GM12878 (cell line): Measurements from ENCODE around the gene ZNF25. TPM values are rescaled to one million over a fixed set of nuclear protein-coding genes. Genes with fewer than 3 reads are reported as not detected.

Experiments used
- ATAC-seq: fragments of 200-7000 bp; cut with Tn5 transposase; 3 replicates; pipeline ENCODE4 v1.9.1; 2020; ENCODE audit warnings: mild to moderate bottlenecking, moderate library complexity
- BruUV-seq: library from RNA; stranded (reverse); fragments of 400-500 nt; replicated peaks from 2 replicates; lab custom pipeline; 2021; lab: Mats Ljungman, UMichigan
- CTCF ChIA-PET: fragments of 300-600 bp; sonication (Branson Sonifier 250); formaldehyde crosslinking; extraction: SDS; loops from one replicate; lab custom pipeline; 2021; ENCODE audit warnings: inconsistent platforms; lab: Yijun Ruan, JAX
- POLR2A ChIA-PET: fragments of 350-600 bp; formaldehyde crosslinking; extraction: SDS; loops from one replicate; lab custom pipeline; 2021; ENCODE audit warnings: inconsistent platforms; lab: Charles Lee
- RAD21 ChIA-PET: fragments of 300-600 bp; sonication (Branson Sonifier 250); formaldehyde crosslinking; loops from one replicate; lab custom pipeline; 2023; ENCODE audit warnings: antibody characterized with exemption; ENCODE audit not compliant: unreplicated experiment; lab: Charles Lee
- SMC1A ChIA-PET: fragments of 300-600 bp; sonication (Branson Sonifier 250); formaldehyde crosslinking; loops from one replicate; lab custom pipeline; 2023; ENCODE audit not compliant: unreplicated experiment, uncharacterized antibody; lab: Charles Lee
- DNase-seq: peaks from one replicate; pipeline ENCODE4 v3.0.0-alpha.2; 2011; ENCODE audit warnings: low read depth, low spot score
- FAIRE-seq: peaks from 3 replicates; lab custom pipeline; 2011; peaks lifted over from hg19 to GRCh38; lab: Jason Lieb, UNC
- H2AFZ ChIP-seq: 2 replicates; pipeline ENCODE4 v1.6.0; 2011; ENCODE audit warnings: low read depth, low read length, control low read depth; ENCODE audit not compliant: control insufficient read depth
- H3K27ac ChIP-seq: 2 replicates; pipeline ENCODE4 v1.5.1; 2011; ENCODE audit warnings: control low read depth; ENCODE audit not compliant: control insufficient read depth, insufficient read depth
- H3K27me3 ChIP-seq, 2 experiments: replicated peaks in 1 of 2; 2 replicates each; pipeline versions ENCODE4 v1.6.0 to v1.6.1; 2011; ENCODE audit warnings: low read length in 1 of 2; ENCODE audit not compliant: control insufficient read depth in 2 of 2, insufficient read depth in 2 of 2
- H3K36me3 ChIP-seq, 2 experiments: 2 replicates each; pipeline ENCODE4 v1.5.1; 2011; ENCODE audit warnings: low read length in 1 of 2; ENCODE audit not compliant: control insufficient read depth in 2 of 2, insufficient read depth in 2 of 2
- H3K4me1 ChIP-seq: 2 replicates; pipeline ENCODE4 v1.6.1; 2011; ENCODE audit warnings: mild to moderate bottlenecking, low read length, moderate library complexity, mixed read lengths; ENCODE audit not compliant: control insufficient read depth, insufficient read depth
- H3K4me2 ChIP-seq: 2 replicates; pipeline ENCODE4 v1.6.0; 2011; ENCODE audit warnings: control low read depth; ENCODE audit not compliant: control insufficient read depth, insufficient read depth
- H3K4me3 ChIP-seq: fragments of 200-600 bp; sonication (generic); 2 replicates; pipeline ENCODE4 v1.5.1; 2016
- H3K79me2 ChIP-seq: 2 replicates; pipeline ENCODE4 v1.6.0; 2011; ENCODE audit warnings: low read length; ENCODE audit not compliant: control insufficient read depth, insufficient read depth
- H3K9ac ChIP-seq: 2 replicates; pipeline ENCODE4 v1.8.0; 2011; ENCODE audit warnings: low read length, control low read depth, mixed read lengths; ENCODE audit not compliant: control insufficient read depth, insufficient read depth
- H3K9me3 ChIP-seq: replicated peaks from 3 replicates; pipeline ENCODE4 v1.5.1; 2011; ENCODE audit warnings: mild to moderate bottlenecking, low read length; ENCODE audit not compliant: control insufficient read depth, insufficient read depth
- H4K20me1 ChIP-seq: 2 replicates; pipeline ENCODE4 v1.6.0; 2011; ENCODE audit not compliant: control insufficient read depth, insufficient read depth
- ATF7 ChIP-seq: fragments of 450-650 bp; IDR thresholded peaks from 2 replicates; pipeline ENCODE4 v1.6.1; 2016; ENCODE audit warnings: low read depth, mild to moderate bottlenecking
- CBX5 ChIP-seq: sonication (generic); IDR thresholded peaks from 2 replicates; pipeline ENCODE4 v1.6.1; 2016; ENCODE audit warnings: low read depth, moderate library complexity, mild to moderate bottlenecking, inconsistent platforms
- CHD1 ChIP-seq: IDR thresholded peaks from 2 replicates; pipeline ENCODE4 v1.6.1; 2012; ENCODE audit warnings: low read depth, low read length, improper control_type of control experiment
- EGR1 ChIP-seq, 2 experiments: IDR thresholded peaks; 1 replicate in 1 of 2; 2 replicates in 1 of 2; pipeline ENCODE4 v1.6.1; 2011 to 2012; ENCODE audit warnings: low read depth in 2 of 2, low read length in 2 of 2, borderline replicate concordance in 1 of 2, mild to moderate bottlenecking in 1 of 2, moderate library complexity in 1 of 2
- FOXK2 ChIP-seq: fragments of 450-650 bp; IDR thresholded peaks from 2 replicates; pipeline ENCODE4 v1.6.1; 2017; ENCODE audit warnings: mild to moderate bottlenecking, moderate library complexity
- JUND ChIP-seq: IDR thresholded peaks from 2 replicates; pipeline ENCODE4 v1.6.1; 2012; ENCODE audit warnings: low read depth, mild to moderate bottlenecking, low read length, improper control_type of control experiment, moderate library complexity
- LARP7 ChIP-seq: fragments of 450-650 bp; IDR thresholded peaks from 2 replicates; pipeline ENCODE4 v1.6.1; 2017; ENCODE audit warnings: mild to moderate bottlenecking
- PKNOX1 ChIP-seq: fragments of 450-650 bp; IDR thresholded peaks from 2 replicates; pipeline ENCODE4 v1.6.1; 2016; ENCODE audit warnings: mild to moderate bottlenecking
- REST ChIP-seq: IDR thresholded peaks from 2 replicates; pipeline ENCODE4 v1.6.1; 2012; ENCODE audit warnings: mild to moderate bottlenecking, low read depth, low read length
- RUNX3 ChIP-seq: IDR thresholded peaks from 2 replicates; pipeline ENCODE4 v1.6.1; 2012; ENCODE audit warnings: low read length, inconsistent platforms
- SRF ChIP-seq, 2 experiments: IDR thresholded peaks; 2 replicates each; pipeline ENCODE4 v1.6.1; 2011; ENCODE audit warnings: low read depth in 2 of 2, low read length in 2 of 2, mild to moderate bottlenecking in 1 of 2, moderate library complexity in 1 of 2
- ZNF274 ChIP-seq: IDR thresholded peaks from one replicate; pipeline ENCODE4 v1.8.0; 2011; ENCODE audit not compliant: insufficient read length, insufficient read depth
- WGBS: methylation state at CpG from one replicate; pipeline ENCODE4 v1.1.6; 2016; ENCODE audit warnings: low lambda C conversion rate; ENCODE audit not compliant: insufficient replicate concordance, insufficient coverage; ENCODE audit errors: missing lambda C conversion rate; 5-methylcytosine and 5-hydroxymethylcytosine counted together
- in situ Hi-C: fragments of 300-500 bp; cut with MboI; formaldehyde crosslinking; loops from 9 replicates; pipeline ENCODE4 v1.14.3; 2018; ENCODE audit warnings: mixed read lengths
- intact Hi-C: fragments of 100-400 bp; cut with micrococcal nuclease; formaldehyde crosslinking; loops from one replicate; pipeline ENCODE4 v1.14.2; 2022; ENCODE audit not compliant: unreplicated experiment
- polyA plus RNA-seq, 11 experiments: library from polyadenylated mRNA; depleted of rRNA in 4 of 11; unstranded in 6 of 11; stranded (reverse) in 5 of 11; fragments of >200 nt; fragmentation: Nextera tagmentation in 4 of 11; fragmentation: Illumina TruSeq in 1 of 11; extraction: Ambion mirVana in 4 of 11; extraction: Trizol in 1 of 11; gene quantifications; 1 replicate in 1 of 11; 2 replicates in 10 of 11; pipeline versions ENCODE4 v1.2.1 to v1.2.3, GENCODE V29; 2011 to 2016; ENCODE audit warnings: inconsistent platforms in 2 of 11, missing spikeins in 2 of 11, low read depth in 1 of 11
- total RNA-seq, 4 experiments: library from RNA; depleted of rRNA in 3 of 4; stranded (reverse); fragments of >200 nt in 3 of 4; fragmentation: Illumina TruSeq in 1 of 4; extraction: Trizol in 1 of 4; gene quantifications; 2 replicates each; pipeline versions ENCODE4 v1.2.1 to v1.2.3, GENCODE V29; 2013 to 2021

The ZNF25 gene
- total and polyA plus RNA-seq, 10 of the 15 experiments (the other 5 are each of a cell fraction or from before 2014, with no cell fraction given) = 1.0 to 6.8 (median 3.2) TPM

- FAIRE-seq = no peak
- no peaks in the 10 kb centered on the region for H4K20me1 ChIP-seq
- H3K36me3 ChIP-seq = peaks cover 0 to 2% of the 10 kb centered on the region in 2 experiments; a peak in 1 of 4 replicates
Measured at GRCh38 chr10:37952043-37952755, 24.2 kb downstream of the ZNF25 start.

GRCh38 chr10:37948210-37948609 lies 28.2 kb downstream of the ZNF25 start:
- ChIA-PET CTCF (no interaction called here), SMC1A (interaction anchor here (0.6 to 1.2 kb wide), 2 partner anchors 14 to 22 kb away, joined by 3 to 4 read pairs; no protein-coding TSS in a partner anchor), RAD21 (no interaction called here), POLR2A (no interaction called here)
- intact Hi-C loops = no loop called here
- ATAC-seq (no peak), DNase-seq (no peak), FAIRE-seq (no peak)
- in situ Hi-C loops = loop anchor here (25.0 kb wide), 2 partner anchors 1061 to 1439 kb away; no protein-coding TSS in a partner anchor
- no peak overlapping the region for H3K4me3 ChIP-seq
- no peaks in the 10 kb centered on the region for H3K27me3 ChIP-seq
- no peaks in the 10 kb centered on the region; a peak in 1 of 4 replicates for H3K36me3 ChIP-seq
- H3K9me3 ChIP-seq = peaks cover 7% of the 10 kb centered on the region
- H4K20me1 ChIP-seq = no peaks in the 10 kb centered on the region
- H3K9ac ChIP-seq = no peak overlapping the region
- WGBS = 66% methylated on average over 3 of the region's 3 CpGs
- H3K4me1 ChIP-seq = no peaks in the 10 kb centered on the region
- no peak overlapping the region for H2AFZ ChIP-seq
- no peak overlapping the region for H3K27ac ChIP-seq
- H3K4me2 ChIP-seq = no peak overlapping the region
- BruUV-seq = no TSS peak
- no peaks in the 10 kb centered on the region for H3K79me2 ChIP-seq
- TF ChIP-seq RUNX3 = no peak
- no peak for TF ChIP-seq CBX5
- TF ChIP-seq FOXK2 = no peak
- TF ChIP-seq ATF7 = no peak
- TF ChIP-seq REST = no peak
- TF ChIP-seq EGR1 (IDR thresholded peaks at IDR 0.05; ENCODE audit: borderline replicate concordance in 1 of 2, low read depth in 2 of 2, low read length in 2 of 2) = no peak

More at GRCh38 chr10:37952043-37952755, 24.2 kb downstream of the ZNF25 start:
- WGBS = 81% methylated on average over 2 of the region's 2 CpGs
- intact Hi-C loops (no loop called here), in situ Hi-C loops (no loop called here)
- RAD21 ChIA-PET = no interaction called here
- no TSS peak for BruUV-seq
- no peak overlapping the region for H3K9ac ChIP-seq
- DNase-seq = no peak
- H3K27ac ChIP-seq = no peak overlapping the region
- no peak overlapping the region for H2AFZ ChIP-seq
- H3K79me2 ChIP-seq = no peaks in the 10 kb centered on the region
- peaks cover 7% of the 10 kb centered on the region for H3K9me3 ChIP-seq
- SMC1A ChIA-PET = no interaction called here
- H3K4me2 ChIP-seq = no peak overlapping the region
- CTCF ChIA-PET = no interaction called here
- no peaks in the 10 kb centered on the region for H3K27me3 ChIP-seq
- no peak overlapping the region for H3K4me3 ChIP-seq
- ATAC-seq = no peak
- POLR2A ChIA-PET = no interaction called here
- TF ChIP-seq ZNF274 (no peak), SRF (IDR thresholded peaks at IDR 0.05; ENCODE audit: low read depth in 2 of 2, low read length in 2 of 2) (no peak), CHD1 (no peak), JUND (no peak), LARP7 (no peak), PKNOX1 (no peak)
- no peaks in the 10 kb centered on the region for H3K4me1 ChIP-seq
